Measurements from ENCODE around the gene TTC3.

Gene TTC3

GRCh38 chr21:37071561-37072273, 1.3 kb upstream of the TTC3 start:
- no peak for TF ChIP-seq CTCF (IDR thresholded peaks at IDR 0.05; ENCODE audit: insufficient read depth, low read depth, low read length, missing control alignments)
- DNase-seq (ENCODE audit: low read depth), result peak; percentile 24
- H3K4me3 ChIP-seq (ENCODE audit: low read depth, low read length), result peak overlapping the region; percentile 80

GRCh38 chr21:37072274-37072987, 623 bp upstream of the TTC3 start:
- peak overlapping the region; percentile 80 for H3K4me3 ChIP-seq (ENCODE audit: low read depth, low read length)
- TF ChIP-seq CTCF (IDR thresholded peaks at IDR 0.05; ENCODE audit: insufficient read depth, low read depth, low read length, missing control alignments), result no peak
- no peak for DNase-seq (ENCODE audit: low read depth)

GRCh38 chr21:37073417-37074196, 553 bp downstream of the TTC3 start:
- peak; percentile 22 for TF ChIP-seq CTCF (IDR thresholded peaks at IDR 0.05; ENCODE audit: insufficient read depth, low read depth, low read length, missing control alignments)
- peak overlapping the region; percentile 100 for H3K4me3 ChIP-seq (ENCODE audit: low read depth, low read length)
- peak; percentile 71 for DNase-seq (ENCODE audit: low read depth)

- no peak for DNase-seq (ENCODE audit: low read depth)
- TF ChIP-seq CTCF (IDR thresholded peaks at IDR 0.05; ENCODE audit: insufficient read depth, low read depth, low read length, missing control alignments), result no peak
- H3K4me3 ChIP-seq (ENCODE audit: low read depth, low read length), result peak overlapping the region; percentile 100
Measured at GRCh38 chr21:37074197-37074510, 1.1 kb downstream of the TTC3 start.

- H3K4me3 ChIP-seq (ENCODE audit: low read depth, low read length), result peak overlapping the region; percentile 100
- no peak for DNase-seq (ENCODE audit: low read depth)
- TF ChIP-seq CTCF (IDR thresholded peaks at IDR 0.05; ENCODE audit: insufficient read depth, low read depth, low read length, missing control alignments), result no peak
Measured at GRCh38 chr21:37074546-37074945, 1.5 kb downstream of the TTC3 start.

- no peak overlapping the region for H3K4me3 ChIP-seq (ENCODE audit: low read depth, low read length)
- TF ChIP-seq CTCF (IDR thresholded peaks at IDR 0.05; ENCODE audit: insufficient read depth, low read depth, low read length, missing control alignments), result no peak
- no peak for DNase-seq (ENCODE audit: low read depth)
Measured at GRCh38 chr21:37075214-37075770, 2.2 kb downstream of the TTC3 start.

Data from GM12865 (cell line).